HG03139 (cell line): ENCODE data around the gene UQCR11.
A peak's percentile ranks its signal among the peaks of the same experiment; 100 is the strongest.

Source experiments
- ATAC-seq: cut with Tn5 transposase; IDR thresholded peaks from one replicate; pipeline ENCODE4 v1.9.1; 2021; ENCODE audit not compliant: unreplicated experiment

The UQCR11 gene

GRCh38 chr19:1592755-1593500 lies 12.3 kb downstream of the UQCR11 start, which contains the start of gene MBD3:
TSS of gene MBD3 (minus strand) at chr19:1592865. CDS start at chr19:1592631, 234 bp downstream.
- peak; percentile 59 for ATAC-seq

GRCh38 chr19:1592024-1592754 lies 13.1 kb downstream of the UQCR11 start:
- ATAC-seq: peak; percentile 48

- ATAC-seq: no peak
These were observed 13.7 kb downstream of the UQCR11 start for GRCh38 chr19:1591421-1592023.

- no peak for ATAC-seq
These were observed 14.4 kb downstream of the UQCR11 start for GRCh38 chr19:1590641-1591397.

GRCh38 chr19:1587872-1588271 lies 17.4 kb downstream of the UQCR11 start:
- ATAC-seq: no peak

- no peak for ATAC-seq
These were observed 20.1 kb downstream of the UQCR11 start for GRCh38 chr19:1585243-1585580.

- ATAC-seq: no peak
These were observed 20.6 kb downstream of the UQCR11 start for GRCh38 chr19:1584500-1585242.

- ATAC-seq: no peak
These were observed 23.1 kb downstream of the UQCR11 start for GRCh38 chr19:1582201-1582600.

GRCh38 chr19:1580957-1581356 lies 24.3 kb downstream of the UQCR11 start:
- ATAC-seq: no peak

GRCh38 chr19:1580382-1580781 lies 24.9 kb downstream of the UQCR11 start:
- no peak for ATAC-seq

- no peak for ATAC-seq
These were observed 26.0 kb downstream of the UQCR11 start for GRCh38 chr19:1579222-1579621.

GRCh38 chr19:1577929-1578618 lies 27.2 kb downstream of the UQCR11 start:
- ATAC-seq: no peak

GRCh38 chr19:1577090-1577928 lies 28.0 kb downstream of the UQCR11 start:
- ATAC-seq: no peak

GRCh38 chr19:1576242-1577089 lies 28.8 kb downstream of the UQCR11 start:
- ATAC-seq: no peak

- no peak for ATAC-seq
These were observed 29.7 kb downstream of the UQCR11 start for GRCh38 chr19:1575323-1576241.

GRCh38 chr19:1574354-1575136 lies 30.7 kb downstream of the UQCR11 start:
- ATAC-seq: no peak
